K562 (cell line): ENCODE data around the gene IDUA. TPM values are rescaled to one million over a fixed set of nuclear protein-coding genes. Genes with fewer than 3 reads are reported as not detected.

ENCODE experiments used
- ATAC-seq: fragments of 200-7000 bp; cut with Tn5 transposase; 3 replicates; pipeline ENCODE4 v1.9.1; 2020; ENCODE audit warnings: moderate library complexity
- BruUV-seq: library from RNA; stranded (reverse); fragments of 400-500 nt; replicated peaks from 2 replicates; lab custom pipeline; 2021; lab: Mats Ljungman, UMichigan
- CTCF ChIA-PET: fragments of 300-600 bp; formaldehyde crosslinking; extraction: SDS; loops from one replicate; lab custom pipeline; 2021; ENCODE audit warnings: low intra/inter-chr PET ratio; lab: Yijun Ruan, JAX
- POLR2A ChIA-PET: fragments of 300-600, 350-650 bp; sonication (Branson Sonifier 250); formaldehyde crosslinking; extraction: SDS; loops from one replicate; lab custom pipeline; 2021; ENCODE audit warnings: antibody characterized with exemption, inconsistent platforms; lab: Yijun Ruan, JAX
- DNase-seq, 4 experiments: peaks; one replicate each; pipeline versions ENCODE4 v3.0.0 to v3.0.0-alpha.2; 2011 to 2018; ENCODE audit warnings: low spot score in 3 of 4, mixed read lengths in 3 of 4; ENCODE audit errors: extremely low read depth in 1 of 4
- FAIRE-seq: peaks from 2 replicates; lab custom pipeline; 2011; peaks lifted over from hg19 to GRCh38; lab: Jason Lieb, UNC
- H2AFZ ChIP-seq: 2 replicates; pipeline ENCODE4 v1.6.0; 2011; ENCODE audit warnings: low read depth, low read length, control low read depth, inconsistent platforms
- H3K27ac ChIP-seq: fragments of 200-600 bp; 3 replicates; pipeline ENCODE4 v1.8.0; 2011; ENCODE audit warnings: low read depth, mild to moderate bottlenecking, control low read depth, inconsistent platforms, low read length, moderate library complexity, mixed read lengths; ENCODE audit errors: extremely low read depth
- H3K27me3 ChIP-seq, 2 experiments: fragments of 300-600 bp in 1 of 2; 2 replicates in 1 of 2; 3 replicates in 1 of 2; pipeline versions ENCODE4 v1.6.0 to v1.8.0; 2011; ENCODE audit warnings: inconsistent platforms in 2 of 2, low read length in 2 of 2, mild to moderate bottlenecking in 1 of 2, mixed read lengths in 1 of 2, moderate library complexity in 1 of 2; ENCODE audit not compliant: control insufficient read depth in 2 of 2, insufficient read depth in 2 of 2
- H3K36me3 ChIP-seq: fragments of 300-600 bp; 3 replicates; pipeline ENCODE4 v1.8.0; 2011; ENCODE audit warnings: mild to moderate bottlenecking, low read length, inconsistent platforms; ENCODE audit not compliant: control insufficient read depth, insufficient read depth
- H3K4me1 ChIP-seq, 2 experiments: fragments of 200-600 bp in 1 of 2; replicated peaks in 1 of 2; 2 replicates in 1 of 2; 3 replicates in 1 of 2; pipeline versions ENCODE4 v1.5.1 to v1.8.0; 2011; ENCODE audit warnings: inconsistent platforms in 2 of 2, low read length in 2 of 2, mild to moderate bottlenecking in 1 of 2, mixed read lengths in 1 of 2, moderate library complexity in 1 of 2; ENCODE audit not compliant: control insufficient read depth in 2 of 2, insufficient read depth in 2 of 2
- H3K4me2 ChIP-seq: 2 replicates; pipeline ENCODE4 v1.6.1; 2011; ENCODE audit warnings: low read length, control low read depth, inconsistent platforms, mixed read lengths; ENCODE audit not compliant: insufficient read depth
- H3K4me3 ChIP-seq: fragments of 200-600 bp; sonication (generic), shearing (Covaris generic); 2 replicates; pipeline ENCODE4 v1.5.1; 2016; ENCODE audit warnings: control low read depth, inconsistent platforms
- H3K79me2 ChIP-seq: fragments of 200-600 bp; 3 replicates; pipeline ENCODE4 v1.8.0; 2011; ENCODE audit warnings: low read length, inconsistent platforms; ENCODE audit not compliant: control insufficient read depth, insufficient read depth
- H3K9ac ChIP-seq, 2 experiments: 2 replicates each; pipeline versions ENCODE4 v1.6.0 to v1.6.1; 2011; ENCODE audit warnings: low read depth in 2 of 2, low read length in 2 of 2, control low read depth in 1 of 2, inconsistent platforms in 1 of 2, mild to moderate bottlenecking in 1 of 2, mixed read lengths in 1 of 2; ENCODE audit not compliant: insufficient read depth in 1 of 2
- H3K9me1 ChIP-seq: one replicate; pipeline ENCODE4 v1.6.0; 2011; ENCODE audit warnings: inconsistent platforms, mild to moderate bottlenecking, low read length, moderate library complexity; ENCODE audit not compliant: control insufficient read depth, insufficient read depth
- H3K9me3 ChIP-seq: replicated peaks from 2 replicates; pipeline ENCODE4 v1.5.1; 2011; ENCODE audit warnings: low read depth, low read length, inconsistent platforms; ENCODE audit not compliant: control insufficient read depth, insufficient read depth
- H4K20me1 ChIP-seq: replicated peaks from 2 replicates; pipeline ENCODE4 v1.6.1; 2011; ENCODE audit warnings: low read length, inconsistent platforms, mixed read lengths; ENCODE audit not compliant: control insufficient read depth, insufficient read depth
- CEBPB ChIP-seq: fragments of 450-650 bp; IDR thresholded peaks from 2 replicates; pipeline ENCODE4 v1.6.1; 2016; ENCODE audit warnings: missing genetic modification characterization, missing compliant biosample characterization
- ELF1 ChIP-seq: fragments of 200-800 bp; sonication (Bioruptor generic); IDR thresholded peaks from 2 replicates; pipeline ENCODE4 v1.6.1; 2016; ENCODE audit warnings: missing genetic modification characterization, missing compliant biosample characterization
- ILK ChIP-seq: fragments of 450-650 bp; IDR thresholded peaks from 2 replicates; pipeline ENCODE4 v1.6.1; 2016; ENCODE audit warnings: missing genetic modification characterization, low read depth, mild to moderate bottlenecking, missing compliant biosample characterization, moderate library complexity, borderline replicate concordance
- JUNB ChIP-seq: fragments of 450-650 bp; formaldehyde crosslinking; conservative IDR thresholded peaks from 2 replicates; pipeline ENCODE4 v1.4.0; 2020; ENCODE audit warnings: mild to moderate bottlenecking
- KHSRP ChIP-seq: fragments of 450-650 bp; IDR thresholded peaks from 2 replicates; pipeline ENCODE4 v1.6.1; 2017
- PHB ChIP-seq: fragments of 250-450 bp; sonication (Bioruptor Pico); IDR thresholded peaks from 2 replicates; pipeline ENCODE4 v1.5.0; 2021
- RBFOX2 ChIP-seq: fragments of 200-400 bp; formaldehyde crosslinking; IDR thresholded peaks from 2 replicates; pipeline ENCODE4 v1.6.1; 2017; ENCODE audit warnings: low read depth, mild to moderate bottlenecking, low read length, moderate library complexity
- RBM25 ChIP-seq: fragments of 200-400 bp; formaldehyde crosslinking; IDR thresholded peaks from 2 replicates; pipeline ENCODE4 v1.6.1; 2018; ENCODE audit warnings: low read length, low read depth, moderate library complexity; ENCODE audit not compliant: severe bottlenecking
- TFAM ChIP-seq: fragments of 250-450 bp; sonication (Bioruptor Pico); conservative IDR thresholded peaks from 2 replicates; pipeline ENCODE4 v1.5.0; 2021; ENCODE audit warnings: mild to moderate bottlenecking, moderate library complexity
- ZBTB17 ChIP-seq: fragments of 450-650 bp; formaldehyde crosslinking; IDR thresholded peaks from 2 replicates; pipeline ENCODE4 v1.4.0; 2020; ENCODE audit warnings: mild to moderate bottlenecking
- ZHX1 ChIP-seq: fragments of 150-350 bp; conservative IDR thresholded peaks from 2 replicates; pipeline ENCODE4 v1.6.1; 2014; ENCODE audit warnings: low read length
- ZNF324 ChIP-seq: fragments of 250-450 bp; sonication (Bioruptor Pico); IDR thresholded peaks from 2 replicates; pipeline ENCODE4 v1.4.0; 2020; ENCODE audit warnings: mild to moderate bottlenecking
- WGBS: fragments of 100-300 bp; shearing (Covaris generic); methylation state at CpG from one replicate; pipeline ENCODE4 v1.1.6; 2016; ENCODE audit warnings: low coverage, mixed read lengths; ENCODE audit not compliant: insufficient coverage; ENCODE audit errors: missing lambda C conversion rate; 5-methylcytosine and 5-hydroxymethylcytosine counted together
- in situ Hi-C: fragments of 300-500 bp; cut with MboI; formaldehyde crosslinking; loops from 4 replicates; pipeline ENCODE4 v1.15.0; 2018; ENCODE audit warnings: inconsistent platforms, mixed read lengths
- intact Hi-C: fragments of 100-400 bp; cut with micrococcal nuclease; formaldehyde crosslinking; loops from 2 replicates; pipeline ENCODE4 v1.14.2; 2022
- polyA plus RNA-seq, 8 experiments: library from polyadenylated mRNA; depleted of rRNA in 4 of 8; stranded (reverse) in 5 of 8; unstranded in 3 of 8; fragments of >200 nt; fragmentation: Nextera tagmentation in 2 of 8; fragmentation: Illumina TruSeq in 1 of 8; extraction: Ambion mirVana in 2 of 8; extraction: Trizol in 1 of 8; gene quantifications; 2 replicates each; pipeline versions ENCODE4 v1.2.1 to v1.2.3, GENCODE V29; 2011 to 2014; ENCODE audit warnings: inconsistent platforms in 1 of 8, missing spikeins in 1 of 8
- total RNA-seq, 7 experiments: library from RNA; depleted of rRNA in 6 of 7; stranded (reverse); fragments of >200 nt in 6 of 7; fragmentation: Illumina TruSeq in 2 of 7; extraction: Trizol in 2 of 7; gene quantifications; 2 replicates each; pipeline versions ENCODE4 v1.2.1 to v1.2.3, GENCODE V29; 2011 to 2021; ENCODE audit warnings: low replicate concordance in 1 of 7

IDUA gene
- total and polyA plus RNA-seq, 9 of the 15 experiments (the other 6 are each of a cell fraction or from before 2014, with no cell fraction given) = 0.04 to 16.1 (median 1.2) TPM

- TF ChIP-seq ZHX1 (no peak), JUNB (CRISPR knock-in tag) (no peak), PHB (CRISPR knock-in tag) (no peak), CEBPB (tag) (peak; percentile 95), ELF1 (tag) (no peak)
These were observed 7.7 kb upstream of the IDUA start (continued) for GRCh38 chr4:978957-979701.

GRCh38 chr4:982291-982690, 4.6 kb upstream of the IDUA start:
- Histone ChIP-seq H3K4me2 (no peak overlapping the region), H4K20me1 (no peaks in the 10 kb centered on the region), H3K9me1 (no peaks in the 10 kb centered on the region), H3K27me3 (no peaks in the 10 kb centered on the region), H3K4me3 (no peak overlapping the region), H2AFZ (no peak overlapping the region), H3K36me3 (no peaks in the 10 kb centered on the region), H3K4me1 (peaks cover 40 to 54% of the 10 kb centered on the region in 2 experiments), H3K27ac (no peak overlapping the region), H3K9me3 (no peaks in the 10 kb centered on the region), H3K9ac (peak overlapping the region in 1 of 2 experiments; percentile 75; a peak in 1 of 4 replicates), H3K79me2 (peaks cover 23% of the 10 kb centered on the region)
- TF ChIP-seq ILK = no peak
- TF ChIP-seq ZNF324 (CRISPR knock-in tag) = no peak
- TF ChIP-seq RBFOX2 = peak; percentile 32; the same call in 1 of the 2 replicates
- no peak for TF ChIP-seq KHSRP
- no peak for TF ChIP-seq TFAM (CRISPR knock-in tag)
- TF ChIP-seq ZBTB17 (CRISPR knock-in tag) = no peak
- no peak for TF ChIP-seq RBM25
- DNase-seq = no peak
- ChIA-PET POLR2A (no interaction called here), CTCF (no interaction called here)
- no TSS peak for BruUV-seq
- intact Hi-C loops (loop anchor here (10.0 kb wide), 2 partner anchors 217 to 297 kb away; partner anchors contain the start of gene SLC49A3), in situ Hi-C loops (no loop called here)
- no peak for ATAC-seq
- 88% methylated on average over 12 of the region's 17 CpGs for WGBS
- no peak for FAIRE-seq
